ENCODE data around the gene ELMO2. TPM values are rescaled to one million over a fixed set of nuclear protein-coding genes. Genes with fewer than 3 reads are reported as not detected.

ELMO2 gene
- total RNA-seq, 6 donors from 2014 or later: 36.4 to 103 (median 46.3) TPM

DNA sequence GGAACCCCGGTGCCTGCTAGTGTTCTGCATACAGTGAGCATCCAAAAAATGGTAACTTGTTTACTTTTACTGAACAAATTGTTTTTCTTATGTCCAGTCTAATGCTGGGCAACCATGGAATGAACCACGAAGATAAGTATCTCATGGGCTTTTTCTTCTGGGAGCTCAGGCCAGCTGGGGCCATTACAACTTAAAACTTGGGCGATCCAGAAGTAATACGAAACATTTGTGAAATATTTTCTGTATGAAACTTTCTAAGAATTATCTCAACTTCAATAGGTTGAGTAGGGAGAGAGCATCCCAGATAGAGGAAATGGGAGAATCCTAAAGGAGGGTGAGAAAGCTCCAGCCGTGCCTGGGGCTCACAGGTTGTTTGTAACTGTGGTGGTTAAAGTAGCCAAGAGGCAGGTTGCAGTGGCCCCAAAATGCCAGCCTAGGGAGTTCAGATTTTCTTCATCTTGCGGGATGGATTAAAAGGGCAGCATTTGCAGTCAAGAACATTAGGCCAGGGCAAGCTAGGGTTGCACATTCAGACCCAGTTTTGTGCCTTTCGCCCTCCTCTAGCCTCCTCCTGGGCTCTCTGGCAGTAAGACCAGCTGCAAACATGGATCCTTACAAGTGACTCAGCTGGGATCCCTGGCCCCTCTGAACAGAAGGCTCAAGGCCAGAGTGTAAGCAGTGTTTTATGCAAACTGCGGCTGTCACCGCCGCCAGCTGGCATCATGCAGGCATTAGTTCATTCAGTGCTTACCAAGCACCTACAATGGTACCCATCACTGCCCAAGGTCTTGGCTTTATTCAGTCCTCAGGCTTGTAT, 41.5 kb downstream of the ELMO2 start:
- H3K27ac ChIP-seq: peak overlapping the region; percentile 96 to 100 (median 98)
- peaks cover 28 to 42% (median 33%) of the 10 kb centered on the region in 4 donors for H3K4me1 ChIP-seq
- WGBS, 2 donors: 51 to 71% methylated on average over 7 to 10 of the region's 10 CpGs
- peak overlapping the region in 3 of 4 donors; percentile 78 to 99 (median 91) for H3K4me3 ChIP-seq
- no peak for TF ChIP-seq CTCF (IDR thresholded peaks at IDR 0.05)
- TF ChIP-seq POLR2AphosphoS5 (IDR thresholded peaks at IDR 0.05): no peak
- TF ChIP-seq POLR2A (IDR thresholded peaks at IDR 0.05): no peak
- TF ChIP-seq EP300 (IDR thresholded peaks at IDR 0.05): no peak
- no peaks in the 10 kb centered on the region for H3K27me3 ChIP-seq
- ATAC-seq (ENCODE audit: low FRiP score in 2 of 2) (no peak), DNase-seq (no peak)
- no peaks in the 10 kb centered on the region for H3K9me3 ChIP-seq
- peaks cover 0 to 53% (median 32%) of the 10 kb centered on the region in 4 donors for H3K36me3 ChIP-seq

GRCh38 chr20:46363874-46364669, 42.3 kb downstream of the ELMO2 start:
- Histone ChIP-seq H3K4me1 (peaks cover 28 to 50% (median 40%) of the 10 kb centered on the region in 4 donors), H3K27ac (peak overlapping the region; percentile 96 to 100 (median 98)), H3K27me3 (no peaks in the 10 kb centered on the region), H3K36me3 (peaks cover 0 to 45% (median 27%) of the 10 kb centered on the region in 4 donors), H3K4me3 (peak overlapping the region; percentile 78 to 99 (median 88)), H3K9me3 (no peaks in the 10 kb centered on the region)
- DNase-seq (peak; percentile 88 to 98), ATAC-seq (ENCODE audit: low FRiP score in 2 of 2) (peak; percentile 94 to 97)
- peak in 3 of 6 experiments; percentile 4 to 34 (median 34) for TF ChIP-seq CTCF (IDR thresholded peaks at IDR 0.05)
- peak; percentile 89 for TF ChIP-seq POLR2AphosphoS5 (IDR thresholded peaks at IDR 0.05)
- TF ChIP-seq EP300 (IDR thresholded peaks at IDR 0.05): peak in 1 of 4 donors; percentile 54
- TF ChIP-seq POLR2A (IDR thresholded peaks at IDR 0.05): peak; percentile 68 to 94 (median 82)
- WGBS, 2 donors: 0 to 1% methylated on average over 22 to 48 of the region's 64 CpGs

- Histone ChIP-seq H3K4me3 (peak overlapping the region; percentile 78 to 99 (median 88)), H3K36me3 (peaks cover 0 to 39% (median 22%) of the 10 kb centered on the region in 4 donors), H3K27ac (peak overlapping the region; percentile 96 to 100 (median 98)), H3K27me3 (no peaks in the 10 kb centered on the region), H3K4me1 (peaks cover 33 to 57% (median 43%) of the 10 kb centered on the region in 4 donors), H3K9me3 (no peaks in the 10 kb centered on the region)
- DNase-seq (no peak), ATAC-seq (ENCODE audit: low FRiP score in 2 of 2) (no peak)
- TF ChIP-seq POLR2AphosphoS5 (IDR thresholded peaks at IDR 0.05) (no peak), EP300 (IDR thresholded peaks at IDR 0.05) (no peak), POLR2A (IDR thresholded peaks at IDR 0.05) (no peak), CTCF (IDR thresholded peaks at IDR 0.05) (no peak)
- WGBS, 2 donors: 52 to 64% methylated on average over 14 of the region's 14 CpGs
Measured at GRCh38 chr20:46362921-46363867, 43.2 kb downstream of the ELMO2 start.

DNA sequence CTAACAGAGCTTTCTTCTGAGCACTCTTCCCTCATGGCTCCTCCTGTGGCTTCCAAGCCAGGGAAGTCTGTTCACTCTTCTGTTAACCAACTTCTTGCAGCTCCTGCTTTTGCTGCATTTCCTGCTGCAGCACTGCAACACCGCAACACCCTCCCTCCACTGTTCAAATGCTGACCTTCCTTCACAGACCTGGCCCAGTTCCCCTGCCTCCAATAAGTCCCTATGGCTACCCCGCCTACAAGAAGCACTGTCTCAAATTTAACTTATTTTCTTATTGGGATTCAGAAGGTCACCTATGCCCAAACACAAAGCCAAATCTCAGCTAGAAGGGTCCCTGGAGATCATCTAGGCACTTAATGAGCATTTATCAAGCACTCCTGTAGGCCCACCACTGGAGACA, 44.6 kb downstream of the ELMO2 start:
- no peak for ATAC-seq (ENCODE audit: low FRiP score in 2 of 2)
- TF ChIP-seq POLR2AphosphoS5 (IDR thresholded peaks at IDR 0.05) (no peak), CTCF (IDR thresholded peaks at IDR 0.05) (no peak), EP300 (IDR thresholded peaks at IDR 0.05) (no peak), POLR2A (IDR thresholded peaks at IDR 0.05) (no peak)
- Histone ChIP-seq H3K4me1 (peaks cover 39 to 70% (median 51%) of the 10 kb centered on the region in 4 donors), H3K36me3 (peaks cover 0 to 33% (median 11%) of the 10 kb centered on the region in 4 donors), H3K27ac (peak overlapping the region in 1 of 4 donors; percentile 96), H3K4me3 (no peak overlapping the region), H3K9me3 (no peaks in the 10 kb centered on the region), H3K27me3 (no peaks in the 10 kb centered on the region)
- WGBS, 2 donors: 56 to 97% methylated on average over 2 of the region's 2 CpGs
- no peak for DNase-seq

Measured in upper lobe of left lung (tissue), 6 donors.